H1 (cell line): ENCODE data around the gene TCEAL6. TPM values are rescaled to one million over a fixed set of nuclear protein-coding genes. Genes with fewer than 3 reads are reported as not detected.

ENCODE experiments used
- CTCF ChIA-PET: fragments of 300-600 bp; sonication (Branson Sonifier 250); formaldehyde crosslinking; loops from one replicate; lab custom pipeline; 2021; ENCODE audit not compliant: partially characterized antibody; lab: Charles Lee
- POLR2A ChIA-PET: fragments of 300-600 bp; sonication (Branson Sonifier 250); formaldehyde crosslinking; loops from one replicate; lab custom pipeline; 2021; ENCODE audit warnings: inconsistent platforms; ENCODE audit not compliant: partially characterized antibody; lab: Charles Lee
- DNase-seq, 2 experiments: peaks; one replicate each; pipeline versions ENCODE4 v3.0.0 to v3.0.0-alpha.2; 2010 to 2022; ENCODE audit warnings: low spot score in 2 of 2, low read depth in 1 of 2, mixed read lengths in 1 of 2
- FAIRE-seq: peaks from 2 replicates; lab custom pipeline; 2011; peaks lifted over from hg19 to GRCh38; lab: Jason Lieb, UNC
- H2AFZ ChIP-seq: 2 replicates; pipeline ENCODE4 v1.8.1; 2012; ENCODE audit warnings: low read length, inconsistent platforms
- H2AK5ac ChIP-seq: 2 replicates; pipeline ENCODE4 v1.6.1; 2013; ENCODE audit warnings: low read depth, low read length
- H2BK120ac ChIP-seq: replicated peaks from 2 replicates; pipeline ENCODE3; 2013; ENCODE audit warnings: low read depth, low read length, inconsistent platforms
- H2BK12ac ChIP-seq: 2 replicates; pipeline ENCODE4 v1.6.1; 2013; ENCODE audit warnings: low read depth, low read length
- H2BK15ac ChIP-seq: 2 replicates; pipeline ENCODE4 v1.6.1; 2013; ENCODE audit warnings: low read length
- H2BK20ac ChIP-seq: 2 replicates; pipeline ENCODE4 v1.6.1; 2013; ENCODE audit warnings: low read length
- H2BK5ac ChIP-seq: 2 replicates; pipeline ENCODE4 v1.6.1; 2013; ENCODE audit warnings: low read depth, low read length
- H3K14ac ChIP-seq: 2 replicates; pipeline ENCODE4 v1.6.1; 2013; ENCODE audit warnings: inconsistent platforms; ENCODE audit not compliant: insufficient read length
- H3K18ac ChIP-seq: 2 replicates; pipeline ENCODE4 v1.6.1; 2013; ENCODE audit warnings: low read length; ENCODE audit errors: extremely low read depth
- H3K23ac ChIP-seq: 2 replicates; pipeline ENCODE4 v1.6.1; 2013; ENCODE audit warnings: inconsistent platforms; ENCODE audit not compliant: insufficient read length
- H3K23me2 ChIP-seq: 2 replicates; pipeline ENCODE4 v1.6.1; 2013; ENCODE audit warnings: low read depth, low read length
- H3K27ac ChIP-seq: 2 replicates; pipeline ENCODE4 v1.6.1; 2011; ENCODE audit warnings: low read depth, low read length, inconsistent platforms
- H3K27me3 ChIP-seq, 4 experiments: replicated peaks in 1 of 4; 1 replicate in 1 of 4; 2 replicates in 3 of 4; pipeline versions ENCODE4 v1.6.1 to v1.8.1; 2011 to 2013; ENCODE audit warnings: low read length in 3 of 4, mild to moderate bottlenecking in 3 of 4, inconsistent platforms in 2 of 4, mixed read lengths in 2 of 4, moderate library complexity in 1 of 4; ENCODE audit not compliant: control insufficient read depth in 3 of 4, insufficient read depth in 3 of 4; ENCODE audit errors: extremely low read depth in 1 of 4
- H3K36me3 ChIP-seq, 4 experiments: 2 replicates each; pipeline versions ENCODE4 v1.6.1 to v1.8.1; 2011 to 2013; ENCODE audit warnings: mild to moderate bottlenecking in 4 of 4, low read length in 3 of 4, moderate library complexity in 2 of 4, control low read depth in 1 of 4, inconsistent platforms in 1 of 4; ENCODE audit not compliant: insufficient read depth in 4 of 4, control insufficient read depth in 2 of 4
- H3K4ac ChIP-seq: replicated peaks from 2 replicates; pipeline ENCODE3; 2013; ENCODE audit warnings: low read length, low read depth, mixed read lengths, inconsistent platforms; ENCODE audit not compliant: insufficient read length
- H3K4me1 ChIP-seq, 4 experiments: replicated peaks in 1 of 4; 1 replicate in 1 of 4; 2 replicates in 3 of 4; pipeline versions ENCODE4 v1.6.1 to v1.8.1; 2011 to 2013; ENCODE audit warnings: low read length in 3 of 4, inconsistent platforms in 2 of 4, mixed read lengths in 1 of 4; ENCODE audit not compliant: insufficient read depth in 4 of 4, control insufficient read depth in 3 of 4
- H3K4me2 ChIP-seq, 2 experiments: 2 replicates each; pipeline versions ENCODE4 v1.6.1 to v1.8.1; 2011 to 2013; ENCODE audit warnings: low read depth in 2 of 2, low read length in 2 of 2, control low read depth in 1 of 2, inconsistent platforms in 1 of 2, mild to moderate bottlenecking in 1 of 2; ENCODE audit not compliant: insufficient read depth in 1 of 2
- H3K4me3 ChIP-seq, 4 experiments: fragments of 200-600, 300-600 bp in 1 of 4; sonication (generic), shearing (Covaris generic), sonication (Bioruptor Twin) in 1 of 4; 2 replicates each; pipeline versions ENCODE4 v1.5.1 to v1.8.1; 2011 to 2016; ENCODE audit warnings: low read length in 4 of 4, low read depth in 3 of 4, control low read depth in 2 of 4, inconsistent platforms in 2 of 4, mild to moderate bottlenecking in 2 of 4, mixed read lengths in 1 of 4, moderate library complexity in 1 of 4; ENCODE audit not compliant: insufficient read depth in 2 of 4; ENCODE audit errors: extremely low read depth in 1 of 4
- H3K56ac ChIP-seq: replicated peaks from 2 replicates; pipeline ENCODE3; 2013; ENCODE audit warnings: low read depth, mild to moderate bottlenecking, mixed read lengths, low read length, inconsistent platforms; ENCODE audit not compliant: insufficient read length
- H3K79me1 ChIP-seq: 2 replicates; pipeline ENCODE4 v1.6.1; 2013; ENCODE audit warnings: low read depth, low read length, control low read depth
- H3K79me2 ChIP-seq, 2 experiments: 2 replicates each; pipeline versions ENCODE4 v1.6.1 to v1.8.1; 2012 to 2013; ENCODE audit warnings: low read length in 2 of 2, mild to moderate bottlenecking in 2 of 2, inconsistent platforms in 1 of 2; ENCODE audit not compliant: insufficient read depth in 2 of 2, control insufficient read depth in 1 of 2
- H3K9ac ChIP-seq, 4 experiments: replicated peaks in 1 of 4; 1 replicate in 1 of 4; 2 replicates in 3 of 4; pipeline versions ENCODE4 v1.6.1 to v1.8.1; 2011 to 2013; ENCODE audit warnings: low read depth in 3 of 4, low read length in 3 of 4, control low read depth in 2 of 4, mild to moderate bottlenecking in 2 of 4, moderate library complexity in 2 of 4, inconsistent platforms in 1 of 4; ENCODE audit errors: extremely low read depth in 1 of 4
- H3K9me3 ChIP-seq, 2 experiments: 2 replicates each; pipeline versions ENCODE4 v1.6.1 to v1.8.1; 2012 to 2013; ENCODE audit warnings: mild to moderate bottlenecking in 2 of 2, moderate library complexity in 2 of 2, control low read depth in 1 of 2, inconsistent platforms in 1 of 2, low read depth in 1 of 2, low read length in 1 of 2, mixed read lengths in 1 of 2; ENCODE audit not compliant: insufficient read depth in 2 of 2
- H4K20me1 ChIP-seq, 2 experiments: replicated peaks in 1 of 2; 2 replicates each; pipeline versions ENCODE3 to v1.8.1; 2011 to 2013; ENCODE audit warnings: inconsistent platforms in 2 of 2, low read length in 2 of 2, mild to moderate bottlenecking in 1 of 2; ENCODE audit not compliant: insufficient read depth in 2 of 2, control insufficient read depth in 1 of 2
- H4K5ac ChIP-seq: 2 replicates; pipeline ENCODE4 v1.6.1; 2013; ENCODE audit warnings: low read length, low read depth, mixed read lengths, inconsistent platforms; ENCODE audit not compliant: insufficient read length
- H4K8ac ChIP-seq: 2 replicates; pipeline ENCODE4 v1.8.0; 2013; ENCODE audit warnings: mild to moderate bottlenecking, moderate library complexity, low read length, inconsistent platforms; ENCODE audit not compliant: insufficient read depth; ENCODE audit errors: extremely low read depth
- H4K91ac ChIP-seq: replicated peaks from 2 replicates; pipeline ENCODE3; 2013; ENCODE audit warnings: low read length, mixed read lengths, inconsistent platforms; ENCODE audit not compliant: insufficient read length
- CHD1 ChIP-seq: IDR thresholded peaks from 2 replicates; pipeline ENCODE4 v1.6.1; 2012; ENCODE audit warnings: low read depth, low read length, improper control_type of control experiment
- HDAC6 ChIP-seq: IDR thresholded peaks from one replicate; pipeline ENCODE4 v1.7.1; 2012; ENCODE audit warnings: low read depth, mild to moderate bottlenecking, inconsistent platforms, low read length, moderate library complexity
- KDM1A ChIP-seq: fragments of 200-600, 300-600 bp; sonication (generic); IDR thresholded peaks from 2 replicates; pipeline ENCODE4 v1.7.1; 2016; ENCODE audit warnings: mild to moderate bottlenecking, low read length, borderline replicate concordance
- TCF12 ChIP-seq: IDR thresholded peaks from 2 replicates; pipeline ENCODE4 v1.6.1; 2011; ENCODE audit warnings: low read depth, mild to moderate bottlenecking, low read length
- YY1 ChIP-seq: IDR thresholded peaks from 2 replicates; pipeline ENCODE4 v1.6.1; 2011; ENCODE audit warnings: low read depth, mild to moderate bottlenecking, low read length
- WGBS, 2 experiments: shearing (Covaris generic) in 1 of 2; methylation state at CpG; one replicate each; pipeline versions ENCODE4 v1.1.6 to v1.1.7; 2013 to 2015; ENCODE audit warnings: low lambda C conversion rate in 2 of 2, mixed read lengths in 2 of 2, inconsistent platforms in 1 of 2, low coverage in 1 of 2, missing lambda C conversion rate in 1 of 2; ENCODE audit not compliant: insufficient replicate concordance in 2 of 2, insufficient coverage in 1 of 2, insufficient read length in 1 of 2; ENCODE audit errors: extremely low coverage in 1 of 2, missing lambda C conversion rate in 1 of 2; 5-methylcytosine and 5-hydroxymethylcytosine counted together
- polyA plus RNA-seq, 7 experiments: library from polyadenylated mRNA; depleted of rRNA in 3 of 7; stranded (reverse) in 5 of 7; unstranded in 2 of 7; fragments of >200 nt in 5 of 7; fragments of 200-250 nt in 2 of 7; gene quantifications; 1 replicate in 5 of 7; 2 replicates in 1 of 7; 4 replicates in 1 of 7; pipeline versions ENCODE4 v1.2.1 to v1.2.3, GENCODE V29; 2011 to 2013; ENCODE audit warnings: missing spikeins in 2 of 7, mixed read lengths in 2 of 7
- total RNA-seq: library from RNA; stranded (reverse); fragmentation: NEBNext Ultra II Directional; extraction: Animal tissue kit (Norgen Biotek cat#: 25700); gene quantifications from 2 replicates; pipeline ENCODE4 v1.2.1, GENCODE V29; 2021
- TF ChIP-seq, protein P1 (sequence below): IDR thresholded peaks from 2 replicates; pipeline ENCODE4 v1.6.1; 2012; ENCODE audit warnings: low read length, inconsistent platforms

Gene TCEAL6
- total and polyA plus RNA-seq, 2 of the 8 experiments (the other 6 are each of a cell fraction or from before 2014, with no cell fraction given): not detected

DNA sequence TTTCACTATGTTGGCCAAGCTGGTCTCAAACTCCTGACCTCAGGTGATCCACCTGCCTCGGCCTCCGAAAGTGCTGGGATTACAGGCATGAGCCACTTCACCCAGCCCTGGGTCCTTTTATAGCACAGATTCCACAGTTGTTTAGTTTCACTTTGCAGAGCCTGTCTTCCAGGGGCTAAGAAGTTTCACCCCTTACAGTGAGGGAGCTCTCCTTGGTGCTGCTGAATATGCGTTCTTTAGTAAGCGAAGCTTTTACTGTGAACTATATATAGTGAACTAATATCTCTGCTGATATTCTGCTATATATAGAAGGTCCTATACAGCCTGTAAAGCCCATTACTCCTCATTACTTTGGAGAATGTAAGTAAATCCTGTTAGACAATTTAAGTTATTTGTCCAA, 4.2 kb downstream of the TCEAL6 start:
- Histone ChIP-seq H3K4me2 (no peak overlapping the region), H4K91ac (no peak overlapping the region)

More for the DNA sequence above, 4.2 kb downstream of the TCEAL6 start:
- no peaks in the 10 kb centered on the region for H3K79me2 ChIP-seq
- no peaks in the 10 kb centered on the region for H3K23me2 ChIP-seq
- no peak overlapping the region for H3K56ac ChIP-seq
- ChIA-PET POLR2A (no interaction called here), CTCF (no interaction called here)
- H4K20me1 ChIP-seq: no peaks in the 10 kb centered on the region
- H2BK120ac ChIP-seq: no peak overlapping the region
- no peaks in the 10 kb centered on the region for H3K36me3 ChIP-seq
- H3K9me3 ChIP-seq: peaks cover 5 to 29% of the 10 kb centered on the region in 2 experiments; a peak in 2 of 4 replicates
- H3K27me3 ChIP-seq: no peaks in the 10 kb centered on the region
- no peak overlapping the region for H2BK12ac ChIP-seq
- no peak overlapping the region for H4K8ac ChIP-seq
- no peaks in the 10 kb centered on the region for H3K79me1 ChIP-seq
- H2BK5ac ChIP-seq: no peak overlapping the region
- H3K14ac ChIP-seq: no peak overlapping the region
- H3K4me3 ChIP-seq: no peak overlapping the region
- H3K23ac ChIP-seq: no peak overlapping the region
- H3K4me1 ChIP-seq: no peaks in the 10 kb centered on the region
- no peak overlapping the region for H3K4ac ChIP-seq
- no peak for DNase-seq
- H2AFZ ChIP-seq: no peak overlapping the region
- H2AK5ac ChIP-seq: no peak overlapping the region
- no peak overlapping the region for H2BK20ac ChIP-seq
- WGBS, 2 experiments: 96% methylated on average over 4 of the region's 4 CpGs; no CpG with 5 or more reads in 1 of the 2 experiments
- TF ChIP-seq TCF12 (no peak), CHD1 (no peak), KDM1A (no peak), YY1 (no peak), HDAC6 (no peak)
- TF ChIP-seq, protein P1, sequence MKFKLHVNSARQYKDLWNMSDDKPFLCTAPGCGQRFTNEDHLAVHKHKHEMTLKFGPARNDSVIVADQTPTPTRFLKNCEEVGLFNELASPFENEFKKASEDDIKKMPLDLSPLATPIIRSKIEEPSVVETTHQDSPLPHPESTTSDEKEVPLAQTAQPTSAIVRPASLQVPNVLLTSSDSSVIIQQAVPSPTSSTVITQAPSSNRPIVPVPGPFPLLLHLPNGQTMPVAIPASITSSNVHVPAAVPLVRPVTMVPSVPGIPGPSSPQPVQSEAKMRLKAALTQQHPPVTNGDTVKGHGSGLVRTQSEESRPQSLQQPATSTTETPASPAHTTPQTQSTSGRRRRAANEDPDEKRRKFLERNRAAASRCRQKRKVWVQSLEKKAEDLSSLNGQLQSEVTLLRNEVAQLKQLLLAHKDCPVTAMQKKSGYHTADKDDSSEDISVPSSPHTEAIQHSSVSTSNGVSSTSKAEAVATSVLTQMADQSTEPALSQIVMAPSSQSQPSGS: no peak
- H2BK15ac ChIP-seq: no peak overlapping the region
- H3K18ac ChIP-seq: no peak overlapping the region
- no peak overlapping the region for H4K5ac ChIP-seq
- H3K27ac ChIP-seq: no peak overlapping the region
- FAIRE-seq: no peak
- no peak overlapping the region for H3K9ac ChIP-seq
